ENCODE results near the gene DCST2. TPM values are rescaled to one million over a fixed set of nuclear protein-coding genes. Genes with fewer than 3 reads are reported as not detected.

Gene DCST2
- total and polyA plus RNA-seq, 9 of the 15 experiments (the other 6 are each of a cell fraction or from before 2014, with no cell fraction given), result 0.09 to 0.49 (median 0.11) TPM; not detected in 3

GRCh38 chr1:155002464-155003226 is 30.9 kb downstream of the DCST2 start, which contains the start of gene ZBTB7B (continued):
- no peak for TF ChIP-seq RFX7 (CRISPR knock-in tag; IDR thresholded peaks at IDR 0.05)
- TF ChIP-seq HDAC2 (IDR thresholded peaks at IDR 0.05), result no peak
- no peak for TF ChIP-seq PATZ1 (CRISPR knock-in tag; IDR thresholded peaks at IDR 0.05; ENCODE audit: borderline replicate concordance)
- TF ChIP-seq ZFX (CRISPR knock-in tag; IDR thresholded peaks at IDR 0.05), result peak; percentile 62
- no peak for TF ChIP-seq NCOA2 (IDR thresholded peaks at IDR 0.05; ENCODE audit: partially characterized antibody in 2 of 2)
- TF ChIP-seq ZSCAN32 (CRISPR knock-in tag; IDR thresholded peaks at IDR 0.05), result no peak
- no peak for TF ChIP-seq ARNT (IDR thresholded peaks at IDR 0.05)
- peak; percentile 30; the same call in 1 of the 2 replicates for TF ChIP-seq GABPA (tag; conservative IDR thresholded peaks at IDR 0.05; ENCODE audit: low read depth)
- TF ChIP-seq PHF8 (IDR thresholded peaks at IDR 0.05; ENCODE audit: borderline replicate concordance, low read length), result peak; percentile 46; the same call in 1 of the 2 replicates
- no peak for TF ChIP-seq TAF15 (IDR thresholded peaks at IDR 0.05; ENCODE audit: low read depth, low read length)
- TF ChIP-seq NR4A1 (CRISPR knock-in tag; IDR thresholded peaks at IDR 0.05), result no peak
- no peak for TF ChIP-seq NR4A1 (tag; IDR thresholded peaks at IDR 0.05)
- no peak for TF ChIP-seq ZNF316 (IDR thresholded peaks at IDR 0.05)
- no peak for TF ChIP-seq ZFP91 (CRISPR knock-in tag; IDR thresholded peaks at IDR 0.05)
- TF ChIP-seq SIX5 (IDR thresholded peaks at IDR 0.05; ENCODE audit: borderline replicate concordance in 1 of 2, insufficient read depth in 1 of 2, low read depth in 1 of 2, low read length in 2 of 2), result no peak
- no peak for TF ChIP-seq MAZ (CRISPR knock-in tag; conservative IDR thresholded peaks at IDR 0.05 in 1 of 2, IDR thresholded peaks at IDR 0.05 in 1 of 2)
- TF ChIP-seq HNRNPLL (IDR thresholded peaks at IDR 0.05; ENCODE audit: low read depth, low read length, poor library complexity, severe bottlenecking), result peak; percentile 10
- no peak for TF ChIP-seq RBM34 (IDR thresholded peaks at IDR 0.05; ENCODE audit: borderline replicate concordance, insufficient read depth, low read length)
- no peak for TF ChIP-seq CBX5 (IDR thresholded peaks at IDR 0.05; ENCODE audit: borderline replicate concordance, low read depth)
- TF ChIP-seq, protein P1, sequence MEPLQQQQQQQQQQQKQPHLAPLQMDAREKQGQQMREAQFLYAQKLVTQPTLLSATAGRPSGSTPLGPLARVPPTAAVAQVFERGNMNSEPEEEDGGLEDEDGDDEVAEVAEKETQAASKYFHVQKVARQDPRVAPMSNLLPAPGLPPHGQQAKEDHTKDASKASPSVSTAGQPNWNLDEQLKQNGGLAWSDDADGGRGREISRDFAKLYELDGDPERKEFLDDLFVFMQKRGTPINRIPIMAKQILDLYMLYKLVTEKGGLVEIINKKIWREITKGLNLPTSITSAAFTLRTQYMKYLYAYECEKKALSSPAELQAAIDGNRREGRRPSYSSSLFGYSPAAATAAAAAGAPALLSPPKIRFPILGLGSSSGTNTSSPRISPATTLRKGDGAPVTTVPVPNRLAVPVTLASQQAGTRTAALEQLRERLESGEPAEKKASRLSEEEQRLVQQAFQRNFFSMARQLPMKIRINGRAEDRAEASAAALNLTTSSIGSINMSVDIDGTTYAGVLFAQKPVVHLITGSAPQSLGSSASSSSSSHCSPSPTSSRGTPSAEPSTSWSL (CRISPR knock-in tag; IDR thresholded peaks at IDR 0.05; ENCODE audit: borderline replicate concordance), result no peak
- no peak for TF ChIP-seq SPI1 (IDR thresholded peaks at IDR 0.05; ENCODE audit: borderline replicate concordance, low read depth, low read length)
- TF ChIP-seq PTBP1 (IDR thresholded peaks at IDR 0.05; ENCODE audit: low read depth, low read length), result no peak
- TF ChIP-seq XRCC3 (IDR thresholded peaks at IDR 0.05), result no peak
- peak; percentile 50 for TF ChIP-seq CHD4 (IDR thresholded peaks at IDR 0.05; ENCODE audit: insufficient read depth, insufficient replicate concordance, low read depth, low read length, poor library complexity, severe bottlenecking)

All from K562 (cell line).